ENCODE data around the gene FRYL.

FRYL gene

GRCh38 chr4:48748949-48749596, 31.0 kb downstream of the FRYL start:
- TF ChIP-seq ZBTB7A (IDR thresholded peaks at IDR 0.05; ENCODE audit: low read depth) (no peak), TCF12 (IDR thresholded peaks at IDR 0.05; ENCODE audit: low read depth) (no peak), USF1 (IDR thresholded peaks at IDR 0.05) (no peak), FOXM1 (IDR thresholded peaks at IDR 0.05; ENCODE audit: borderline replicate concordance, low read depth) (no peak), YY1 (IDR thresholded peaks at IDR 0.05; ENCODE audit: low read depth) (no peak), EGR1 (IDR thresholded peaks at IDR 0.05) (no peak), TEAD4 (IDR thresholded peaks at IDR 0.05) (no peak), MAX (IDR thresholded peaks at IDR 0.05) (no peak), NFIC (IDR thresholded peaks at IDR 0.05) (no peak), CREB1 (IDR thresholded peaks at IDR 0.05; ENCODE audit: low read depth) (no peak), TAF1 (IDR thresholded peaks at IDR 0.05; ENCODE audit: low read depth) (no peak), RAD21 (IDR thresholded peaks at IDR 0.05; ENCODE audit: low read depth) (no peak), CEBPB (IDR thresholded peaks at IDR 0.05) (no peak), EP300 (IDR thresholded peaks at IDR 0.05; ENCODE audit: borderline replicate concordance) (no peak)
- TF ChIP-seq, protein P1, sequence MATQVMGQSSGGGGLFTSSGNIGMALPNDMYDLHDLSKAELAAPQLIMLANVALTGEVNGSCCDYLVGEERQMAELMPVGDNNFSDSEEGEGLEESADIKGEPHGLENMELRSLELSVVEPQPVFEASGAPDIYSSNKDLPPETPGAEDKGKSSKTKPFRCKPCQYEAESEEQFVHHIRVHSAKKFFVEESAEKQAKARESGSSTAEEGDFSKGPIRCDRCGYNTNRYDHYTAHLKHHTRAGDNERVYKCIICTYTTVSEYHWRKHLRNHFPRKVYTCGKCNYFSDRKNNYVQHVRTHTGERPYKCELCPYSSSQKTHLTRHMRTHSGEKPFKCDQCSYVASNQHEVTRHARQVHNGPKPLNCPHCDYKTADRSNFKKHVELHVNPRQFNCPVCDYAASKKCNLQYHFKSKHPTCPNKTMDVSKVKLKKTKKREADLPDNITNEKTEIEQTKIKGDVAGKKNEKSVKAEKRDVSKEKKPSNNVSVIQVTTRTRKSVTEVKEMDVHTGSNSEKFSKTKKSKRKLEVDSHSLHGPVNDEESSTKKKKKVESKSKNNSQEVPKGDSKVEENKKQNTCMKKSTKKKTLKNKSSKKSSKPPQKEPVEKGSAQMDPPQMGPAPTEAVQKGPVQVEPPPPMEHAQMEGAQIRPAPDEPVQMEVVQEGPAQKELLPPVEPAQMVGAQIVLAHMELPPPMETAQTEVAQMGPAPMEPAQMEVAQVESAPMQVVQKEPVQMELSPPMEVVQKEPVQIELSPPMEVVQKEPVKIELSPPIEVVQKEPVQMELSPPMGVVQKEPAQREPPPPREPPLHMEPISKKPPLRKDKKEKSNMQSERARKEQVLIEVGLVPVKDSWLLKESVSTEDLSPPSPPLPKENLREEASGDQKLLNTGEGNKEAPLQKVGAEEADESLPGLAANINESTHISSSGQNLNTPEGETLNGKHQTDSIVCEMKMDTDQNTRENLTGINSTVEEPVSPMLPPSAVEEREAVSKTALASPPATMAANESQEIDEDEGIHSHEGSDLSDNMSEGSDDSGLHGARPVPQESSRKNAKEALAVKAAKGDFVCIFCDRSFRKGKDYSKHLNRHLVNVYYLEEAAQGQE (IDR thresholded peaks at IDR 0.05; ENCODE audit: low read depth), result no peak

DNA sequence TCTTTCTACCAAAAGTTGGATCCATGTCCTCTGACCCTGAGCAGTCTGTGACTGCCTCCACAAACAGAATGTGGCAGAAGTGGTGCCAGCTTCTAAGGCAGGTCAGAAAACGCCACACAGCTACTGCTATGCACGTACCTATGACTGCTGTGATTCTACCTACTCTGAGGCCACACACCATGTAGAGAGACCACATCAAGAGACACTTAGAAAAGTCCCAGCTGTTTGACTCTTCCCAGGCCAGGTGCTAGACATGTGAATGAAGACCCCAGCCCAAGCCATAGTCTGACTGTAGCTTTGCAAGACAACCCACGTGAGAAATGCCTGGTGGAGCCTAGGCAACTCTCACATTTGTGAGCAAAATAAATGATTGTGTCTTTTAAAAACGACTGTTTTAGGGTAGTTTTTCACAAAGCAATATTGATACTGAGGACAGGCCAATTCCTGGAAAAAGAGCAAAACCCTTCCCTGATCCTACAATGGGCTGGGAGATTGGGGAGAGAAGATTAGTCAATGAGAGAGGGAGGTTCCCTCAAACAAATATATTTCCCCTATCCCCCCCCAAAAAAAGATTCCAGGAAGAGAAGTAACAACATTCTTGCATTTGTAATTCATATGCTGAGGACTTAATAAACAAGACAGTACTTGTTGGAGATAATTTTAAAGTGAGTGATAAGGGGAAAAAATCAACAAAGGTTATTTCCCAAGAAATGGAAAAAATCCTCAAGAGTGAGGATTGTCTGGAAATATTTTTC, 33.3 kb downstream of the FRYL start:
- no peak for TF ChIP-seq MAX (IDR thresholded peaks at IDR 0.05)
- no peak for TF ChIP-seq EP300 (IDR thresholded peaks at IDR 0.05; ENCODE audit: borderline replicate concordance)
- no peak for TF ChIP-seq RAD21 (IDR thresholded peaks at IDR 0.05; ENCODE audit: low read depth)
- TF ChIP-seq CREB1 (IDR thresholded peaks at IDR 0.05; ENCODE audit: low read depth), result no peak
- no peak for TF ChIP-seq ZBTB7A (IDR thresholded peaks at IDR 0.05; ENCODE audit: low read depth)
- TF ChIP-seq, protein P1 (IDR thresholded peaks at IDR 0.05; ENCODE audit: low read depth), result no peak
- TF ChIP-seq FOXM1 (IDR thresholded peaks at IDR 0.05; ENCODE audit: borderline replicate concordance, low read depth), result no peak
- no peak for TF ChIP-seq TCF12 (IDR thresholded peaks at IDR 0.05; ENCODE audit: low read depth)
- no peak for TF ChIP-seq TEAD4 (IDR thresholded peaks at IDR 0.05)
- TF ChIP-seq EGR1 (IDR thresholded peaks at IDR 0.05), result no peak
- no peak for TF ChIP-seq CEBPB (IDR thresholded peaks at IDR 0.05)
- TF ChIP-seq YY1 (IDR thresholded peaks at IDR 0.05; ENCODE audit: low read depth), result no peak
- TF ChIP-seq TAF1 (IDR thresholded peaks at IDR 0.05; ENCODE audit: low read depth), result no peak
- no peak for TF ChIP-seq USF1 (IDR thresholded peaks at IDR 0.05)
- no peak for TF ChIP-seq NFIC (IDR thresholded peaks at IDR 0.05)

GRCh38 chr4:48742412-48742811, 37.7 kb downstream of the FRYL start:
- TF ChIP-seq EP300 (IDR thresholded peaks at IDR 0.05; ENCODE audit: borderline replicate concordance) (no peak), FOXM1 (IDR thresholded peaks at IDR 0.05; ENCODE audit: borderline replicate concordance, low read depth) (no peak)

GRCh38 chr4:48739560-48740019, 40.5 kb downstream of the FRYL start:
- no peak for TF ChIP-seq MAX (IDR thresholded peaks at IDR 0.05)
- TF ChIP-seq TAF1 (IDR thresholded peaks at IDR 0.05; ENCODE audit: low read depth), result no peak
- TF ChIP-seq CREB1 (IDR thresholded peaks at IDR 0.05; ENCODE audit: low read depth), result no peak
- TF ChIP-seq TEAD4 (IDR thresholded peaks at IDR 0.05), result no peak
- no peak for TF ChIP-seq EP300 (IDR thresholded peaks at IDR 0.05; ENCODE audit: borderline replicate concordance)
- no peak for TF ChIP-seq EGR1 (IDR thresholded peaks at IDR 0.05)
- no peak for TF ChIP-seq RAD21 (IDR thresholded peaks at IDR 0.05; ENCODE audit: low read depth)
- no peak for TF ChIP-seq TCF12 (IDR thresholded peaks at IDR 0.05; ENCODE audit: low read depth)
- TF ChIP-seq CEBPB (IDR thresholded peaks at IDR 0.05), result no peak
- TF ChIP-seq NFIC (IDR thresholded peaks at IDR 0.05), result no peak
- no peak for TF ChIP-seq USF1 (IDR thresholded peaks at IDR 0.05)
- no peak for TF ChIP-seq YY1 (IDR thresholded peaks at IDR 0.05; ENCODE audit: low read depth)
- no peak for TF ChIP-seq ZBTB7A (IDR thresholded peaks at IDR 0.05; ENCODE audit: low read depth)
- TF ChIP-seq FOXM1 (IDR thresholded peaks at IDR 0.05; ENCODE audit: borderline replicate concordance, low read depth), result no peak
- TF ChIP-seq, protein P1 (IDR thresholded peaks at IDR 0.05; ENCODE audit: low read depth), result no peak
